ENCODE measurements around the gene LRP2.

GRCh38 chr2:169366066-169366465 lies 3.7 kb upstream of the LRP2 start:
- TF ChIP-seq CTCF (IDR thresholded peaks at IDR 0.05; ENCODE audit: insufficient read depth, low read depth, low read length), result no peak
- TF ChIP-seq EZH2 (IDR thresholded peaks at IDR 0.05; ENCODE audit: insufficient read depth, low read length), result no peak

All from astrocyte (in vitro differentiated cells and primary cell).